CD14-positive monocyte (primary cell): ENCODE data around the gene IFNGR2. TPM values are rescaled to one million over a fixed set of nuclear protein-coding genes. Genes with fewer than 3 reads are reported as not detected.

ENCODE experiments used
- DNase-seq, 3 donors: peaks; one replicate each; pipeline ENCODE4 v3.0.0-alpha.2; 2011 to 2022
- H2AFZ ChIP-seq: 2 replicates; pipeline ENCODE4 v1.6.0; 2012; ENCODE audit warnings: mild to moderate bottlenecking, low read depth, low read length, inconsistent platforms; ENCODE audit not compliant: insufficient read depth, poor library complexity, severe bottlenecking
- H3K27ac ChIP-seq, 2 donors: 1 replicate in 1 of 2; 2 replicates in 1 of 2; pipeline ENCODE4 v1.5.1; 2012 to 2013; ENCODE audit warnings: low read length in 2 of 2, control low read depth in 1 of 2, inconsistent platforms in 1 of 2, low read depth in 1 of 2, mild to moderate bottlenecking in 1 of 2
- H3K27me3 ChIP-seq, 2 donors: one replicate each; pipeline versions ENCODE4 v1.6.0 to v1.6.1; 2011 to 2013; ENCODE audit warnings: low read length in 2 of 2; ENCODE audit not compliant: control insufficient read depth in 2 of 2, insufficient read depth in 2 of 2
- H3K36me3 ChIP-seq, 2 donors: replicated peaks in 1 of 2; 1 replicate in 1 of 2; 2 replicates in 1 of 2; pipeline versions ENCODE4 v1.5.1 to v1.6.1; 2012 to 2013; ENCODE audit warnings: low read length in 2 of 2, control low read depth in 1 of 2, inconsistent platforms in 1 of 2, mild to moderate bottlenecking in 1 of 2; ENCODE audit not compliant: insufficient read depth in 2 of 2, control insufficient read depth in 1 of 2
- H3K4me1 ChIP-seq, 2 donors: 1 replicate in 1 of 2; 2 replicates in 1 of 2; pipeline versions ENCODE4 v1.5.1 to v1.6.1; 2012 to 2013; ENCODE audit warnings: low read length in 2 of 2, control low read depth in 1 of 2, inconsistent platforms in 1 of 2, mild to moderate bottlenecking in 1 of 2, moderate library complexity in 1 of 2; ENCODE audit not compliant: insufficient read depth in 2 of 2, control insufficient read depth in 1 of 2
- H3K4me2 ChIP-seq: replicated peaks from 2 replicates; pipeline ENCODE3; 2012; ENCODE audit warnings: low read length, moderate library complexity, mild to moderate bottlenecking; ENCODE audit not compliant: poor library complexity, severe bottlenecking; ENCODE audit errors: extremely low read depth
- H3K4me3 ChIP-seq, 3 experiments: fragments of 200-600 bp in 1 of 3; sonication (generic) in 1 of 3; replicated peaks in 1 of 3; 1 replicate in 2 of 3; 2 replicates in 1 of 3; pipeline ENCODE4 v1.5.1; 2011 to 2013; ENCODE audit warnings: low read length in 3 of 3, mild to moderate bottlenecking in 3 of 3, control low read depth in 2 of 3, low read depth in 2 of 3, inconsistent platforms in 1 of 3, moderate library complexity in 1 of 3
- H3K79me2 ChIP-seq: 2 replicates; pipeline ENCODE4 v1.6.0; 2012; ENCODE audit warnings: mild to moderate bottlenecking, control low read depth, inconsistent platforms, low read length, moderate library complexity; ENCODE audit not compliant: insufficient read depth
- H3K9ac ChIP-seq: 2 replicates; pipeline ENCODE4 v1.6.0; 2017; ENCODE audit warnings: low read length, mild to moderate bottlenecking; ENCODE audit not compliant: insufficient read depth, poor library complexity, severe bottlenecking
- H3K9me3 ChIP-seq, 2 donors: replicated peaks in 1 of 2; 1 replicate in 1 of 2; 2 replicates in 1 of 2; pipeline versions ENCODE4 v1.5.1 to v1.6.1; 2012 to 2013; ENCODE audit warnings: low read length in 2 of 2, control low read depth in 1 of 2; ENCODE audit not compliant: control insufficient read depth in 1 of 2, insufficient read depth in 1 of 2
- H4K20me1 ChIP-seq: 2 replicates; pipeline ENCODE4 v1.6.0; 2012; ENCODE audit warnings: mild to moderate bottlenecking, low read length, control low read depth, moderate library complexity; ENCODE audit not compliant: insufficient read depth
- H3K27ac Mint-ChIP-seq, 7 donors: one replicate each; pipeline ENCODE4 v1.8.0; 2020; ENCODE audit warnings: mild to moderate bottlenecking in 7 of 7, mixed read lengths in 7 of 7, moderate library complexity in 6 of 7, inconsistent platforms in 2 of 7
- H3K27me3 Mint-ChIP-seq, 3 donors: one replicate each; pipeline ENCODE4 v1.8.0; 2021 to 2022; ENCODE audit warnings: low read depth in 3 of 3, mild to moderate bottlenecking in 3 of 3, mixed read lengths in 3 of 3, moderate library complexity in 3 of 3, inconsistent platforms in 1 of 3
- H3K36me3 Mint-ChIP-seq, 2 donors: one replicate each; pipeline ENCODE4 v1.8.0; 2020; ENCODE audit warnings: mixed read lengths in 2 of 2, inconsistent platforms in 1 of 2, mild to moderate bottlenecking in 1 of 2
- H3K4me1 Mint-ChIP-seq: one replicate; pipeline ENCODE4 v1.8.0; 2020; ENCODE audit warnings: mild to moderate bottlenecking, mixed read lengths
- H3K4me3 Mint-ChIP-seq, 2 donors: one replicate each; pipeline ENCODE4 v1.8.0; 2020; ENCODE audit warnings: mild to moderate bottlenecking in 2 of 2, mixed read lengths in 2 of 2, moderate library complexity in 1 of 2
- H3K9me3 Mint-ChIP-seq, 7 donors: one replicate each; pipeline ENCODE4 v1.8.0; 2020 to 2022; ENCODE audit warnings: mixed read lengths in 7 of 7, mild to moderate bottlenecking in 6 of 7, moderate library complexity in 6 of 7, inconsistent platforms in 2 of 7
- WGBS: methylation state at CpG from one replicate; pipeline ENCODE4 v1.1.5; 2013; ENCODE audit warnings: missing lambda C conversion rate; ENCODE audit not compliant: insufficient coverage; 5-methylcytosine and 5-hydroxymethylcytosine counted together
- intact Hi-C, 2 donors: fragments of 100-400 bp; cut with micrococcal nuclease; formaldehyde crosslinking; loops; one replicate each; pipeline versions ENCODE4 v1.15.0 to v1.15.1; 2023
- polyA plus RNA-seq, 3 donors: library from polyadenylated mRNA; depleted of rRNA in 1 of 3; unstranded in 2 of 3; stranded (reverse) in 1 of 3; fragments of 300-500 nt in 2 of 3; fragments of >200 nt in 1 of 3; fragmentation: Illumina TruSeq in 2 of 3; gene quantifications; 1 replicate in 2 of 3; 2 replicates in 1 of 3; pipeline ENCODE4 v1.2.3, GENCODE V29; 2012 to 2021
- TF ChIP-seq, protein P1 (sequence below): fragments of 200-600 bp; IDR thresholded peaks from one replicate; pipeline ENCODE4 v1.8.0; 2022; ENCODE audit warnings: antibody characterized with exemption, mild to moderate bottlenecking

IFNGR2 gene
- polyA plus RNA-seq, 3 donors: 204 to 324 (median 260) TPM

DNA sequence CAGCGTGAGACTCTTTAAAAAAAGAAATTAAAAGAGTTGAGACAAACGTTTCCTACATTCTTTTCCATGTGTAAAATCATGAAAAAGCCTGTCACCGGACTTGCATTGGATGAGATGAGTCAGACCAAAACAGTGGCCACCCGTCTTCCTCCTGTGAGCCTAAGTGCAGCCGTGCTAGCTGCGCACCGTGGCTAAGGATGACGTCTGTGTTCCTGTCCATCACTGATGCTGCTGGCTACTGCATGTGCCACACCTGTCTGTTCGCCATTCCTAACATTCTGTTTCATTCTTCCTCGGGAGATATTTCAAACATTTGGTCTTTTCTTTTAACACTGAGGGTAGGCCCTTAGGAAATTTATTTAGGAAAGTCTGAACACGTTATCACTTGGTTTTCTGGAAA is 47.2 kb upstream of the IFNGR2 start:
- H3K79me2 ChIP-seq: peaks cover 21% of the 10 kb centered on the region
- no peaks in the 10 kb centered on the region for H3K9me3 Mint-ChIP-seq
- peak overlapping the region in 1 of 7 donors; percentile 71 for H3K27ac Mint-ChIP-seq

DNA sequence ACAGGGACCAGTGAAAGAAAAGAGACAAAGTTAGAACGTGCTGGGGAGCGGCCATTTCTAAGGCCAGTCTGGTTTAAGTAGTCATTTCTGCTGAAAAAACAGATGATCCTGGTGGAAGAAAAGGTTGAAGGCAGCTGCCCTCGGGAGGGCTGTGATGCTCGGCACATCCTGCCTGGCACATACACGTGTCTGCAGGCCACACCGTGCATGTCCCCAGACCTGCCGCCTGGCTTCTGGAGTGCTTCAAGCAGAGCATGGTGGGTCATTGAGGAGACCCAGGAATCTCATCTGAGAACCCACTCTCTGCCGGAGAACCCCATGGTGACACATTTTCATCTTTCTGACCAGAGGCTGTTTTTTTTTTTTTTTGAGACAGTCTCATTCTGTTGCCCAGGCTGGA is 46.0 kb upstream of the IFNGR2 start:
- Mint-ChIP-seq H3K27me3 (peaks cover 0 to 4% (median 0%) of the 10 kb centered on the region in 3 donors), H3K36me3 (peaks cover 38 to 48% of the 10 kb centered on the region in 2 donors), H3K4me1 (peaks cover 33% of the 10 kb centered on the region), H3K4me3 (no peak overlapping the region), H3K9me3 (peaks cover 0 to 2% (median 0%) of the 10 kb centered on the region in 7 donors), H3K27ac (peak overlapping the region in 1 of 7 donors; percentile 57)
- no peaks in the 10 kb centered on the region for H3K27me3 ChIP-seq
- peak overlapping the region in 1 of 2 donors; percentile 12 for H3K27ac ChIP-seq
- no peak overlapping the region for H3K4me3 ChIP-seq
- intact Hi-C loops: no loop called here
- H3K4me2 ChIP-seq: no peak overlapping the region
- TF ChIP-seq, protein P1, sequence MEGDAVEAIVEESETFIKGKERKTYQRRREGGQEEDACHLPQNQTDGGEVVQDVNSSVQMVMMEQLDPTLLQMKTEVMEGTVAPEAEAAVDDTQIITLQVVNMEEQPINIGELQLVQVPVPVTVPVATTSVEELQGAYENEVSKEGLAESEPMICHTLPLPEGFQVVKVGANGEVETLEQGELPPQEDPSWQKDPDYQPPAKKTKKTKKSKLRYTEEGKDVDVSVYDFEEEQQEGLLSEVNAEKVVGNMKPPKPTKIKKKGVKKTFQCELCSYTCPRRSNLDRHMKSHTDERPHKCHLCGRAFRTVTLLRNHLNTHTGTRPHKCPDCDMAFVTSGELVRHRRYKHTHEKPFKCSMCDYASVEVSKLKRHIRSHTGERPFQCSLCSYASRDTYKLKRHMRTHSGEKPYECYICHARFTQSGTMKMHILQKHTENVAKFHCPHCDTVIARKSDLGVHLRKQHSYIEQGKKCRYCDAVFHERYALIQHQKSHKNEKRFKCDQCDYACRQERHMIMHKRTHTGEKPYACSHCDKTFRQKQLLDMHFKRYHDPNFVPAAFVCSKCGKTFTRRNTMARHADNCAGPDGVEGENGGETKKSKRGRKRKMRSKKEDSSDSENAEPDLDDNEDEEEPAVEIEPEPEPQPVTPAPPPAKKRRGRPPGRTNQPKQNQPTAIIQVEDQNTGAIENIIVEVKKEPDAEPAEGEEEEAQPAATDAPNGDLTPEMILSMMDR: no peak
- 95% methylated on average over 8 of the region's 8 CpGs for WGBS
- H3K9me3 ChIP-seq: no peaks in the 10 kb centered on the region
- peaks cover 19% of the 10 kb centered on the region for H3K79me2 ChIP-seq
- H4K20me1 ChIP-seq: no peaks in the 10 kb centered on the region
- no peak for DNase-seq
- H3K36me3 ChIP-seq: peaks cover 35 to 57% of the 10 kb centered on the region in 2 donors
- no peak overlapping the region for H3K9ac ChIP-seq
- peaks cover 24% of the 10 kb centered on the region in 2 donors for H3K4me1 ChIP-seq
- no peak overlapping the region for H2AFZ ChIP-seq

More for the DNA sequence above, 47.2 kb upstream of the IFNGR2 start:
- Histone ChIP-seq H3K27ac (no peak overlapping the region), H3K4me1 (peaks cover 12% of the 10 kb centered on the region in 2 donors), H3K9ac (no peak overlapping the region), H3K27me3 (no peaks in the 10 kb centered on the region), H3K4me2 (no peak overlapping the region), H2AFZ (no peak overlapping the region), H3K36me3 (peaks cover 41 to 68% of the 10 kb centered on the region in 2 donors), H4K20me1 (peaks cover 6% of the 10 kb centered on the region), H3K9me3 (no peaks in the 10 kb centered on the region), H3K4me3 (no peak overlapping the region)
- Mint-ChIP-seq H3K4me3 (no peak overlapping the region), H3K36me3 (peaks cover 43 to 59% of the 10 kb centered on the region in 2 donors), H3K27me3 (peaks cover 0 to 2% (median 0%) of the 10 kb centered on the region in 3 donors), H3K4me1 (peaks cover 22% of the 10 kb centered on the region)
- intact Hi-C loops: no loop called here
- TF ChIP-seq, protein P1: no peak
- WGBS: 96% methylated on average over 8 of the region's 11 CpGs
- no peak for DNase-seq
